ENCODE data around the gene XYLT1.
"Not testable (repeated sequence)": the region's sequence is repeated elsewhere in the genome, so short reads cannot be mapped to it uniquely, and the experiment has no call there.

The XYLT1 gene

DNA sequence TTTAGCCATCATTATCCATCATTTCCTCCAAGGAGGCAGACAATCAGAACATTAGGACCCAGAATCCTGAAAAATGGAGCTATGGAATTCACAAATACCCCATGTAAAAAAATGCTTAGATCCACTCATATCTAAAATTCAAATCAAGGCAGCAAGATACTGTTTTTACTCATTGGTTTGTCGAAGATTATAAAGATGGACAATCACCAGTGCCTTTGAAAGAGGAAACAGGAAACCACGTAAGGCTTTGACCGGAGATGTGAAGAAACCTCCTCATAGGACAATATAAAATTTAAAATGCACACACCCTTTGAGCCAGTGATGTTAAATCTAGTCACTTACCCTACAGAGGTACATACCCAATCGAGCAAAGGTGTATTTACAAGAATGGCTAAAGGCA lies 130.0 kb downstream of the XYLT1 start:
- H3K27me3 Mint-ChIP-seq = no peaks in the 10 kb centered on the region
- H3K27ac Mint-ChIP-seq = peak overlapping the region; percentile 74
- no peaks in the 10 kb centered on the region for H3K9me3 Mint-ChIP-seq
- H3K36me3 Mint-ChIP-seq (ENCODE audit: low read depth) = peaks cover 3% of the 10 kb centered on the region
- DNase-seq (no peak), ATAC-seq (no peak)
- peaks cover 61% of the 10 kb centered on the region for H3K4me1 Mint-ChIP-seq
- H3K4me3 Mint-ChIP-seq = peak overlapping the region; percentile 45

DNA sequence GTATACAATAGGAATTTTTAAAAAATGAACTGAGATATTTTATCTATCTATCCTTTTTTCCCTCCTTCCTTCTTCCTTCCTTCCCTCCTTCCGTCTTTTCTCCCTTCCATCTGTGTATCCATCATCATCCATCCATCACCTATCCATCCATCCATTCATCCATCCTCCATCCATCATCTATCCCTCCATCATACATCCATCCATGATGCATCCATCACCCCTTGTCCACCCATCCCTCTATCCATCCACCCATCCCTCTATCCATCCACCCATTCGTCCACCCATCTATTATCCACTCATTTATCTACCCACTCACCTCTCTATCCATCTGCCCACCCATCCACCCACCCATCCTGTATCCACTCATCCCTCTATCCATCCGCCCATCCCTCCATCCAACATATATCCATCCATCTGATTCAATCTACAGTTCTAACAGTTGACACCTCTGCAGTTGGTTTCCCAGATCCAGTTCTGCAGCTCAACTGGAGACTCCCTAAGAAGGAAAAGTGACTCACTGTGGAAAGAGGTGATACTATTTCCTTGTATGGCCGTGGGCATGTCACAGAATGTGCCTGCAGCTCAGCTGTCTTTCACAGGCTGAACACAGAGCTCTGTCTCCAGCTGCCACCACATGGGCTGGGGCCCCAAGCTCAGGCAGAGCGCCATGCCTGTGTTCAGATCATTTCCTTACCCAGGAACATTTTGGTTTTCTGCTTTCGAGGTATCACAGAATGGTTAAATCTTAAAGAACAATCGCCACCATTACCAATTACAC lies 130.8 kb downstream of the XYLT1 start:
- no peak for ATAC-seq
- H3K4me1 Mint-ChIP-seq = peaks cover 54% of the 10 kb centered on the region
- no peak for DNase-seq
- peaks cover 3% of the 10 kb centered on the region for H3K36me3 Mint-ChIP-seq (ENCODE audit: low read depth)
- H3K27me3 Mint-ChIP-seq = no peaks in the 10 kb centered on the region
- no peak overlapping the region for H3K27ac Mint-ChIP-seq
- H3K4me3 Mint-ChIP-seq = no peak overlapping the region
- no peaks in the 10 kb centered on the region for H3K9me3 Mint-ChIP-seq

- no peaks in the 10 kb centered on the region for H3K9me3 Mint-ChIP-seq
- no peaks in the 10 kb centered on the region for H3K27me3 Mint-ChIP-seq
- peak overlapping the region; percentile 17 for H3K27ac Mint-ChIP-seq
- no peak for ATAC-seq
- H3K4me3 Mint-ChIP-seq = no peak overlapping the region
- H3K4me1 Mint-ChIP-seq = peaks cover 41% of the 10 kb centered on the region
- H3K36me3 Mint-ChIP-seq (ENCODE audit: low read depth) = peaks cover 3% of the 10 kb centered on the region
- DNase-seq = no peak
Measured at GRCh38 chr16:17338244-17338643, 132.5 kb downstream of the XYLT1 start.

- Mint-ChIP-seq H3K9me3 (no peaks in the 10 kb centered on the region), H3K4me3 (no peak overlapping the region)
Measured at GRCh38 chr16:17336530-17336900, 134.2 kb downstream of the XYLT1 start.

GRCh38 chr16:17335826-17336529 lies 134.8 kb downstream of the XYLT1 start:
- Mint-ChIP-seq H3K4me3 (no peak overlapping the region), H3K4me1 (peaks cover 18% of the 10 kb centered on the region), H3K9me3 (no peaks in the 10 kb centered on the region), H3K27me3 (no peaks in the 10 kb centered on the region), H3K36me3 (ENCODE audit: low read depth) (no peaks in the 10 kb centered on the region), H3K27ac (no peak overlapping the region)
- no peak for DNase-seq
- ATAC-seq = no peak

More at GRCh38 chr16:17336530-17336900, 134.2 kb downstream of the XYLT1 start:
- Mint-ChIP-seq H3K4me1 (peaks cover 23% of the 10 kb centered on the region), H3K27me3 (no peaks in the 10 kb centered on the region), H3K36me3 (ENCODE audit: low read depth) (no peaks in the 10 kb centered on the region), H3K27ac (no peak overlapping the region)
- ATAC-seq (no peak), DNase-seq (no peak)

- not testable (repeated sequence) for H3K27me3 Mint-ChIP-seq; ATAC-seq; H3K4me3 Mint-ChIP-seq; H3K36me3 Mint-ChIP-seq (ENCODE audit: low read depth); DNase-seq; H3K9me3 Mint-ChIP-seq; H3K27ac Mint-ChIP-seq
- H3K4me1 Mint-ChIP-seq = peaks cover 12% of the 10 kb centered on the region
Measured at GRCh38 chr16:17335406-17335805, 135.4 kb downstream of the XYLT1 start.

GRCh38 chr16:17334096-17334495 lies 136.7 kb downstream of the XYLT1 start:
- Mint-ChIP-seq H3K27ac (no peak overlapping the region), H3K27me3 (no peaks in the 10 kb centered on the region), H3K4me3 (no peak overlapping the region), H3K36me3 (ENCODE audit: low read depth) (no peaks in the 10 kb centered on the region), H3K4me1 (peaks cover 8% of the 10 kb centered on the region), H3K9me3 (no peaks in the 10 kb centered on the region)
- no peak for ATAC-seq
- DNase-seq = no peak

DNA sequence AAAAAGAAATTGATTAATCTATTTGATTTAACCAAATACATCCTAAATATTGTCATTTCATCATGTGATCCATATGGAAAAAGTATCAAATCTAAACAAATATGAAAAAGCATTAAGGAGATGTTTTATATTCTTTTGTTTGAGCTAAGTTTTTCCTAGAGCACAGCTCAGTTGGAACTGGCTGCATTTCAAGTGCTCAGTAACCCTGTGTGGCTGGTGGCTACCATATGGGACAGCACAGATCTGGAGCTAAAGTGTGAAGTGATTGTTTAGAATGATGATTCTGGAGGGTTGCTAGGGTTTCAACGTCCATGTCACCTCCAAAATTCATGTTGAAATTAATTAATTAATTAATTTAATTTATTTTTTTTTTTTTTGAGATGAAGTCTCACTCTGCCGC lies 137.5 kb downstream of the XYLT1 start:
- no peaks in the 10 kb centered on the region for H3K9me3 Mint-ChIP-seq
- peaks cover 8% of the 10 kb centered on the region for H3K4me1 Mint-ChIP-seq

DNA sequence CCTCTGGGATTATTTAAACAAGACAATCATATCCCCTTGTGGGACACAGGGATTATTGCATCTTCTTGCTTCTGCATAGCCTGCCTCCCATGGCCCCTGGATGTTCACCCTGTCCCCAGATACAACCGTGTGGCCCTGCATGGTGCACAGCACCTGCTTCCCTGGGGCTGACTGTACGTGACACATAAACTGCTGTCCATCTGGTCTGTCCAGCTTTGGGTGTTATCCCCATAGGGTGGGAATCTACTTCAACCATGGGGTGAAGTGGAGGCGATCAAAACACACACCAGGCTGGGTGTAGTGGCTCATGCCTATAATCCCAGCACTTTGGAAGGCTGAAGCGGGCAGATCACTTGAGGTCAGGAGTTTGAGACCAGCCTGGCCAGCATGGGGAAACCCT lies 138.8 kb downstream of the XYLT1 start:
- Mint-ChIP-seq H3K36me3 (ENCODE audit: low read depth) (no peaks in the 10 kb centered on the region), H3K4me3 (no peak overlapping the region), H3K27ac (no peak overlapping the region), H3K27me3 (no peaks in the 10 kb centered on the region), H3K9me3 (no peaks in the 10 kb centered on the region), H3K4me1 (peaks cover 4% of the 10 kb centered on the region)
- no peak for ATAC-seq
- DNase-seq = no peak

More for the DNA sequence above, 137.5 kb downstream of the XYLT1 start:
- no peaks in the 10 kb centered on the region for H3K36me3 Mint-ChIP-seq (ENCODE audit: low read depth)
- no peak overlapping the region for H3K27ac Mint-ChIP-seq
- ATAC-seq = no peak
- H3K4me3 Mint-ChIP-seq = no peak overlapping the region
- DNase-seq = no peak
- no peaks in the 10 kb centered on the region for H3K27me3 Mint-ChIP-seq

DNA sequence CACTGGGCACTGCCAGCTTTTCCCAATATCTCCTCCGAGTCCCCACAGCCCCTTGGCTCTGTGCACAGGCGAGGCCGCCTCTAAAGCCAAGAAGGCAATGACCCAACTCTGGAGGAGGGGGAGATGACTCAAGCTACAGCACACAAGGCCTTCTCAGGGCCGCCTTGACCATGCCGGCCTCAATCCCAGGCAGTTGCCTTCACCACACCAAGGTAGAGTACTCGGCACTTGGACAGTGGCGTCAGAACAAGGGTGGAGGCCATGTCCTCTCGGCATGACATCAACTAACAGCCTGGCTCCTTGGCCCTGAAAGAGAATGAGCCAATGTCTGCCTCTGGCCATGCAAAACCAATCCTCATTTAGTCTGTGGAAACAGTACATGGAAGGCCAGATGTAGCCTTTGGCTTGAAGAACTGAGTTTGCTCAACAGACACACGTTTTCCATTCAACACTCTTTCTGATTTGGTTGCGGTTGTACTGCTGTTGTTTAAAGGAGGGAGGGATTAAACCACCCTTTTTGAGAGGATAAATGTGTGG lies 139.6 kb downstream of the XYLT1 start:
- DNase-seq (no peak), ATAC-seq (no peak)
- Mint-ChIP-seq H3K4me1 (peaks cover 2% of the 10 kb centered on the region), H3K4me3 (no peak overlapping the region), H3K36me3 (ENCODE audit: low read depth) (no peaks in the 10 kb centered on the region), H3K27ac (no peak overlapping the region), H3K9me3 (no peaks in the 10 kb centered on the region), H3K27me3 (no peaks in the 10 kb centered on the region)

- no peak overlapping the region for H3K4me3 Mint-ChIP-seq
- no peak for ATAC-seq
- H3K9me3 Mint-ChIP-seq = no peaks in the 10 kb centered on the region
- no peaks in the 10 kb centered on the region for H3K4me1 Mint-ChIP-seq
- H3K27ac Mint-ChIP-seq = no peak overlapping the region
- H3K36me3 Mint-ChIP-seq (ENCODE audit: low read depth) = no peaks in the 10 kb centered on the region
- DNase-seq = no peak
- H3K27me3 Mint-ChIP-seq = no peaks in the 10 kb centered on the region
Measured at GRCh38 chr16:17330044-17330443, 140.7 kb downstream of the XYLT1 start.

DNA sequence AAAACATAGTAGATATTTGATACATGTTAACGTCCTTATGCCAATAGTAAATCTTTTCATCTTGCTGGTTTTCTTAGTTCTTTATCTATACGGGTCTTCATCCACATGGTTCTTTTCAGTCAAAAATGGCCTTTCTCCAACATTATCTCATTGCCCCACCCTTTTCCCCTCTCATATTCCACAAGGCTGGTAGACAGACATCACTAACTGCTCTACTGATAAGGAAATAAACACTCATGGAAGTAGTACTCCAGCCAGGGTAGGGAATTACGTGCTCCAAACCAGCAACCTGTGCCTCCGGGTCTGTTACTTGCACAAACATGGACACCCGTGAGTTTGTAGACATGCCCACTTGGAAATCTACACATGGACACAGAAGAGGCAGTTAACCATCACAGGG lies 141.4 kb downstream of the XYLT1 start:
- Mint-ChIP-seq H3K36me3 (ENCODE audit: low read depth) (no peaks in the 10 kb centered on the region), H3K4me3 (no peak overlapping the region), H3K27me3 (no peaks in the 10 kb centered on the region), H3K9me3 (no peaks in the 10 kb centered on the region), H3K27ac (no peak overlapping the region), H3K4me1 (no peaks in the 10 kb centered on the region)
- DNase-seq = no peak
- ATAC-seq = no peak

DNA sequence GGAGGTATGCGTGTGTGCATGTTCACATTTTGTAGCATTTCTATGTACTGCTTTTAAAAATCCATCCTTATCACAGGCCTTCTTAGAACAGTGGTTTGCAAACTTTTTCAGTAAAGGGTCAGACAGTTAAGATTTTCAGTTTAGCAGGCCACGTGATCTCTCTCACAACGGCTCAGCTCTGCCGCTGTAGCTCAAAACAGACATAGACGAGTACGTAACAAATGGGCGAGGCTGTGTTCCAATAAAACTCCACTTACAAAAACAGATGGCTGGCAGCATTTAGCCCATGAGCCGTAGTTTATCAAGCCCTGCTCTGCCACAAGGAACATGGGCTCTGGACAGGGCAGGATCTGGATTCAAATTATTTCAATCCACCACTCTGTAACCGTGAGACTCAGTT lies 141.8 kb downstream of the XYLT1 start:
- no peaks in the 10 kb centered on the region for H3K36me3 Mint-ChIP-seq (ENCODE audit: low read depth)
- no peak overlapping the region for H3K4me3 Mint-ChIP-seq
- ATAC-seq (no peak), DNase-seq (no peak)
- H3K27me3 Mint-ChIP-seq = no peaks in the 10 kb centered on the region
- H3K9me3 Mint-ChIP-seq = no peaks in the 10 kb centered on the region
- no peak overlapping the region for H3K27ac Mint-ChIP-seq
- no peaks in the 10 kb centered on the region for H3K4me1 Mint-ChIP-seq

DNA sequence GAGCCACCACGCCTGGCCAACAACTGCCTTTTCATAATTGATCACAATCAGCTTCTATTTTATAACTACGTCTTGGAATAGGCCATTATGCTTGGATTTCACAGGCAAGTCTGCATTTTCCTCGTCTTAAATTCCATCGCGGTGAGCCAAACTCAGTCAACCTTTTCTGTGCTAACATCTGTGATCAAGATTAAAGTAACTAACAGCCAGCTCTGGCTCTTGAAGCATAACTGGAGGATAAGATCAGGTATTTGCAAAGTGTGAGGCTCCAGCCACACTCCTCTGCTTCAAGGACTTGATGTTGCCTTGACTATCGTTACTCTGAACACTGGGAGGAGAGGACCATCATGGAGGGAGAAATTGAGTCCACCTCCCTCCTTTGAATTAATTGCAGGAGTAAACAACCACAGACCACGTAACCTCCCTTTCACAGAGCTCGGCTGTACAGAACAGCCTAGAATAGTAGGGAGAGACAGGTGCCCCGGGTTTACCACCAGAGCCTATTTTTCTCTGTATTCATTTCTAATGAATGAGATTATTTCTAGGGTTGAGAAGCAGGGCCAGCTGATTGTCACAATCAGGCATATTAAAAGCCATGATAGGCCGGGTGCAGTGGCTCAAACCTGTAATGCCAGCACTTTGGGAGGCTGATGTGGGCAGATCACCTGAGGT lies 143.0 kb downstream of the XYLT1 start:
- DNase-seq = no peak
- H3K4me3 Mint-ChIP-seq = no peak overlapping the region
- no peak for ATAC-seq
- H3K27ac Mint-ChIP-seq = no peak overlapping the region
- H3K9me3 Mint-ChIP-seq = no peaks in the 10 kb centered on the region
- no peaks in the 10 kb centered on the region for H3K27me3 Mint-ChIP-seq
- H3K4me1 Mint-ChIP-seq = no peaks in the 10 kb centered on the region
- H3K36me3 Mint-ChIP-seq (ENCODE audit: low read depth) = no peaks in the 10 kb centered on the region

Measured in activated naive CD8-positive, alpha-beta T cell treated with anti-CD3 and anti-CD28 coated beads, Interleukin-2, amount 50 U/mL, for 24 hours (primary cell).